Activated effector memory CD4-positive, alpha-beta T cell treated with anti-CD3 and anti-CD28 coated beads, Interleukin-2, amount 50 U/mL, for 16 hours (primary cell): ENCODE results near the gene MYT1.
A peak's percentile ranks its signal among the peaks of the same experiment; 100 is the strongest.

Experiments
- DNase-seq: peaks from one replicate; pipeline ENCODE4 v3.0.0-alpha.2; 2020

Gene MYT1

GRCh38 chr20:64236137-64237088 lies 72.2 kb downstream of the MYT1 start:
- no peak for DNase-seq

GRCh38 chr20:64237316-64237715 lies 73.1 kb downstream of the MYT1 start:
- DNase-seq = no peak

GRCh38 chr20:64238115-64238825 lies 74.0 kb downstream of the MYT1 start:
- peak; percentile 27 for DNase-seq

GRCh38 chr20:64238851-64239387 lies 74.7 kb downstream of the MYT1 start:
- peak; percentile 54 for DNase-seq

- DNase-seq = peak; percentile 53
Measured at GRCh38 chr20:64239449-64240242, 75.4 kb downstream of the MYT1 start.

- DNase-seq = peak; percentile 51
Measured at GRCh38 chr20:64240243-64241015, 76.2 kb downstream of the MYT1 start.

- no peak for DNase-seq
Measured at GRCh38 chr20:64241061-64241460, 76.8 kb downstream of the MYT1 start.

- DNase-seq = peak; percentile 58
Measured at GRCh38 chr20:64242003-64242796, 77.9 kb downstream of the MYT1 start.

- DNase-seq = no peak
Measured at GRCh38 chr20:64242797-64243475, 78.7 kb downstream of the MYT1 start.

- DNase-seq = no peak
Measured at GRCh38 chr20:64244281-64244805, 80.1 kb downstream of the MYT1 start.

- no peak for DNase-seq
Measured at GRCh38 chr20:64244870-64245603, 80.8 kb downstream of the MYT1 start.

- DNase-seq = no peak
Measured at GRCh38 chr20:64245746-64246595, 81.7 kb downstream of the MYT1 start.

- peak; percentile 48 for DNase-seq
Measured at GRCh38 chr20:64246616-64247306, 82.5 kb downstream of the MYT1 start.

GRCh38 chr20:64247307-64247618 lies 83.0 kb downstream of the MYT1 start:
- no peak for DNase-seq

GRCh38 chr20:64247970-64248841 lies 84.0 kb downstream of the MYT1 start:
- DNase-seq = no peak

GRCh38 chr20:64250027-64250426 lies 85.8 kb downstream of the MYT1 start:
- DNase-seq = no peak

GRCh38 chr20:64253000-64253383 lies 88.7 kb downstream of the MYT1 start:
- no peak for DNase-seq
